CD4-positive, alpha-beta T cell treated with Interleukin-1 beta for 1 hour (primary cell): ENCODE data around the gene ENAM.
"Not testable (repeated sequence)": the region's sequence is repeated elsewhere in the genome, so short reads cannot be mapped to it uniquely, and the experiment has no call there.

Experiments
- DNase-seq, 2 donors: peaks; one replicate each; pipeline ENCODE4 v3.0.0-alpha.2; 2020 to 2022

Gene ENAM

GRCh38 chr4:70682142-70682541 lies 53.6 kb downstream of the ENAM start:
- not testable (repeated sequence) for DNase-seq

GRCh38 chr4:70687392-70687791 lies 58.8 kb downstream of the ENAM start:
- peak; percentile 20 to 47 for DNase-seq

GRCh38 chr4:70687821-70688794 lies 59.6 kb downstream of the ENAM start, which contains the start of gene UTP3:
UTP3 (plus strand) TSS chr4:70688532; CDS start chr4:70688678, 146 bp downstream.
- peak; percentile 91 to 93 for DNase-seq

DNA sequence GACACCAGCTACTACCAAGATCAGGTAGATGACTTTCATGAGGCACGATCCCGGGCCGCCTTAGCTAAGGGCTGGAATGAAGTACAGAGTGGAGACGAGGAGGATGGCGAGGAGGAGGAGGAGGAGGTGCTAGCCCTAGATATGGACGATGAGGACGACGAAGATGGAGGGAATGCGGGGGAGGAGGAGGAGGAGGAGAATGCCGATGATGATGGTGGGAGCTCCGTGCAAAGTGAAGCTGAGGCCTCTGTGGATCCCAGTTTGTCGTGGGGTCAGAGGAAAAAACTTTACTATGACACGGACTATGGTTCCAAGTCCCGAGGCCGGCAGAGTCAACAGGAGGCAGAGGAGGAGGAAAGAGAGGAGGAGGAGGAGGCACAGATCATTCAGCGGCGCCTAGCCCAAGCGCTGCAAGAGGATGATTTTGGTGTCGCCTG lies 60.3 kb downstream of the ENAM start:
- no peak for DNase-seq

DNA sequence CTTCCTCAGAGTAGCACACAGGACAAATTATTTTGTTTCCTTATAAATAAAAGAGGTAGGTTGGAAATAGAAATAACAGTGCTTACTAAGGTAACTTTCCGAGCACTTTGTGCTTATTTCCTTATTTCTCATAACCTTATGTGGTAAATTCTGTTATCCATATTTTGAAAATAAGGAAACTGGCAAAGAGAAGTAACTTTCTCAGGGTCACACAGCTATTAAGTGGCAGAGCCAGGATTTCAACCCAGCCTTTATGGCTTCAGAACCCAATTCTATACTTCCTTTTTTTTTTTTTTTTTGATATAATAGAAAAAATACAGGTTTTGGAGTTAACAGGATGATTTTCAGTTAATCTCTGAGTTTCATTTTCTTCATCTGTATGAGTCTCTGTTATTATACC lies 63.1 kb downstream of the ENAM start:
- no peak for DNase-seq

DNA sequence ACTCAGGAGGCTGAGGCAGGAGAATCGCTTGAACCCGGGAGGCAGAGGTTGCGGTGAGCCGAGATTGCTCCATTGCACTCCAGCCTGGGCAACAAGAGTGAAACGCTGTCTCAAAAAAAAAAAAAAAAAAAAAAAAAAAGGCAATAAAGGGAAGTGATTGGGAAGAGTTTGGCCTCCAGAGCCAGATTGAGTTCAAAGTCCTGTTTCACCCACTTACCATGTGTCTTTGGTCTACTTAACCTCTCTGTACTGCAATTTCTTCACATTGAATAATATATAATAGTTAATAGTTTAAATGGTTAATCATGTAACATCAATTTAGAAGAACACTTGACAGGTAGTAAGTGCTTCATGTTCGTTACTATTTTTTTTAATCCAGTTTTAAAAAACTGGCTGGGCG lies 66.1 kb downstream of the ENAM start:
- DNase-seq: not testable (repeated sequence)
